Measurements from ENCODE around the gene TRIM17. TPM values are rescaled to one million over a fixed set of nuclear protein-coding genes. Genes with fewer than 3 reads are reported as not detected.

TRIM17 gene
- total and polyA plus RNA-seq, 2 donors from 2014 or later: 1.3 to 6.5 TPM

DNA sequence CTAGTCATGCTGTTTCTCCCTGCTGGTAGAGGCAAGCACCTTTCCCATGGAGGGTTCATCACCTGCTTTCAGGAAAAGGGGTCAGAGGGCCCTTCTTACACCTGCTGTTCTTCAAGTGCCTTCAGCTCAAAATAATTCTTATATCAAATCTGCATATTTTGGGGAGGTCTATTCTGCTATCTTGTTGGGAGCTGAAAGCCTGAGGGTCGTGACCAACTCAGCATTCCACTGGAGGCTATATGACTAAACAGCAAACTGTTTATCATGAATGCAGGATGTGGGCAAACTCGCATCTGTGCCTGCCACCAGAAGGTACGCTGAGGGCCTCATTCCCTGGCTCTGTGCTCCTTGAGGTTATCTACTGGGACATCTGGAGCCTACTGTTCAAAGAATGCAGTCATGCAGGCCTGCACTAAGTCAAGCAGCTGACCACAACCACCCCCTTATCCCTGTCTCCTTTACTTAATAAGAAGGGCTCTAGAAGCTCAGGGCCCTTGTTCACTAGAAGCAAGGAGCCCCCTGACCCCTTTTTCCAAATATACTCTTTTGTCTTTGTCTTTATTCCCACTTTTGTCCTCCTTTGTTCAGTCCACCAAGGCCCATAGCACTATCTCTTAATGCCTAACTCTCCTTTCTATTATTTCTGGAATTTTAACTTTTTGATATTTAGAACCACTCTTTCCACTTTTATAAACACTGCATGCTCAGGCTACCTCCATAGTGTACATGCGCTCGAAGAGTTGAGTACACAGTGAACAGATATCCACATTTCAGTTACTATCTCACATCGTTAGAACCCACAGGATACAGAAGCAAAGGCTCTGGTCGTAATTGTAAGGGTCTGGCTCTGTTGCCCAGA is 4.5 kb upstream of the TRIM17 start:
- H3K9me3 ChIP-seq (ENCODE audit: control insufficient read depth in 2 of 3, insufficient read depth in 1 of 3, low read length in 3 of 3): no peaks in the 10 kb centered on the region
- H3K4me1 ChIP-seq (ENCODE audit: control insufficient read depth in 2 of 3, insufficient read depth in 2 of 3, low read depth in 1 of 3, low read length in 3 of 3): no peaks in the 10 kb centered on the region
- H3K36me3 ChIP-seq (ENCODE audit: control insufficient read depth in 2 of 3, insufficient read depth in 3 of 3, low read length in 3 of 3): no peaks in the 10 kb centered on the region
- H3K27ac ChIP-seq (ENCODE audit: low read depth in 2 of 2, low read length in 2 of 2): no peak overlapping the region
- H3K27me3 ChIP-seq (ENCODE audit: control insufficient read depth, insufficient read depth, low read length): no peaks in the 10 kb centered on the region
- no peak overlapping the region for H3K9ac ChIP-seq (ENCODE audit: low read length in 3 of 3)
- DNase-seq (no peak), FAIRE-seq (no peak)
- TF ChIP-seq, protein P1, sequence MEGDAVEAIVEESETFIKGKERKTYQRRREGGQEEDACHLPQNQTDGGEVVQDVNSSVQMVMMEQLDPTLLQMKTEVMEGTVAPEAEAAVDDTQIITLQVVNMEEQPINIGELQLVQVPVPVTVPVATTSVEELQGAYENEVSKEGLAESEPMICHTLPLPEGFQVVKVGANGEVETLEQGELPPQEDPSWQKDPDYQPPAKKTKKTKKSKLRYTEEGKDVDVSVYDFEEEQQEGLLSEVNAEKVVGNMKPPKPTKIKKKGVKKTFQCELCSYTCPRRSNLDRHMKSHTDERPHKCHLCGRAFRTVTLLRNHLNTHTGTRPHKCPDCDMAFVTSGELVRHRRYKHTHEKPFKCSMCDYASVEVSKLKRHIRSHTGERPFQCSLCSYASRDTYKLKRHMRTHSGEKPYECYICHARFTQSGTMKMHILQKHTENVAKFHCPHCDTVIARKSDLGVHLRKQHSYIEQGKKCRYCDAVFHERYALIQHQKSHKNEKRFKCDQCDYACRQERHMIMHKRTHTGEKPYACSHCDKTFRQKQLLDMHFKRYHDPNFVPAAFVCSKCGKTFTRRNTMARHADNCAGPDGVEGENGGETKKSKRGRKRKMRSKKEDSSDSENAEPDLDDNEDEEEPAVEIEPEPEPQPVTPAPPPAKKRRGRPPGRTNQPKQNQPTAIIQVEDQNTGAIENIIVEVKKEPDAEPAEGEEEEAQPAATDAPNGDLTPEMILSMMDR (IDR thresholded peaks at IDR 0.05; ENCODE audit: borderline replicate concordance, extremely low read depth, insufficient read depth): no peak
- H3K4me3 ChIP-seq (ENCODE audit: low read length in 3 of 3): no peak overlapping the region
- intact Hi-C loops (cut with DNase I): no loop called here

DNA sequence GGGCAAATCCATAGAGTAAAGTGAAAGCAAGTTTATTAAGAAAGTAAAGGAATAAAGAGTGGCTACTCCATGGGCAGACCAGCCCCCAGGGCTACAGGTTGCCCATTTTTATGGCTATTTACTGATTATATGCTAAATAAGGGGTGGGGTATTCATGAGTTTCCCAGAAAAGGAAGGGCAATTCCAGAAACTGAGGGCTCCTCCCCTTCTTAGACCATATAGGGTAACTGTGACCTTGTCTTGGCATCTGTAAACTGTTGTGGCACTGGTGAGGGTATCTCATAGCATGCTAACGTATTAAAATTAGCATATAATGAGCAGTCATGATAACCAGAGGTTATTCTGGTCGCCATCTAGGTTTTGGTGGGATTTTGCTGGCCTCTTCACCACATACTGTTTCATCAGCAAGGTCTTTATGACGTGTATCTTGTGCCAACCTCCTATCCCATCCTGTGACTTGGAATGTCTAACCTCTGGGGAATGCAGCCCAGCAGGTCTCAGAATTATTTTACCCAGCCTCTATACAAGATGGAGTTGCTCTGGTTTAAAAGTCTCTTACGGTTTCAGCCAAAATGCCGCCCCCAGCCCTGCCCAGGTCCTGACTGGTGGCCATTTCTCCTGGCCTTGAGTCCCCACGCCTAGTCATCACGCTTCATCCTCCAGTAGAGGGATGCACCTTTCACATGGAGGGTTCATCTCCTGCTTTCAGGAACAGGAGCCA is 982 bp upstream of the TRIM17 start:
- no peak for DNase-seq
- no peaks in the 10 kb centered on the region for H3K27me3 ChIP-seq (ENCODE audit: control insufficient read depth, insufficient read depth, low read length)
- FAIRE-seq: no peak
- H3K9ac ChIP-seq (ENCODE audit: low read length in 3 of 3): no peak overlapping the region
- H3K36me3 ChIP-seq (ENCODE audit: control insufficient read depth in 2 of 3, insufficient read depth in 3 of 3, low read length in 3 of 3): no peaks in the 10 kb centered on the region
- no peak overlapping the region for H3K4me3 ChIP-seq (ENCODE audit: low read length in 3 of 3)
- intact Hi-C loops (cut with DNase I): no loop called here
- no peaks in the 10 kb centered on the region for H3K9me3 ChIP-seq (ENCODE audit: control insufficient read depth in 2 of 3, insufficient read depth in 1 of 3, low read length in 3 of 3)
- TF ChIP-seq, protein P1 (IDR thresholded peaks at IDR 0.05; ENCODE audit: borderline replicate concordance, extremely low read depth, insufficient read depth): no peak
- no peak overlapping the region for H3K27ac ChIP-seq (ENCODE audit: low read depth in 2 of 2, low read length in 2 of 2)
- H3K4me1 ChIP-seq (ENCODE audit: control insufficient read depth in 2 of 3, insufficient read depth in 2 of 3, low read depth in 1 of 3, low read length in 3 of 3): peaks cover 0 to 4% (median 0%) of the 10 kb centered on the region in 3 donors

GRCh38 chr1:228417061-228417460 is 400 bp upstream of the TRIM17 start:
- DNase-seq: peak in 1 of 5 donors; percentile 71
- no peaks in the 10 kb centered on the region for H3K9me3 ChIP-seq (ENCODE audit: control insufficient read depth in 2 of 3, insufficient read depth in 1 of 3, low read length in 3 of 3)
- peaks cover 0 to 4% (median 0%) of the 10 kb centered on the region in 3 donors for H3K4me1 ChIP-seq (ENCODE audit: control insufficient read depth in 2 of 3, insufficient read depth in 2 of 3, low read depth in 1 of 3, low read length in 3 of 3)
- no peak overlapping the region for H3K27ac ChIP-seq (ENCODE audit: low read depth in 2 of 2, low read length in 2 of 2)
- TF ChIP-seq, protein P1 (IDR thresholded peaks at IDR 0.05; ENCODE audit: borderline replicate concordance, extremely low read depth, insufficient read depth): no peak
- H3K4me3 ChIP-seq (ENCODE audit: low read length in 3 of 3): no peak overlapping the region
- H3K36me3 ChIP-seq (ENCODE audit: control insufficient read depth in 2 of 3, insufficient read depth in 3 of 3, low read length in 3 of 3): no peaks in the 10 kb centered on the region
- no peak for FAIRE-seq
- intact Hi-C loops (cut with DNase I): no loop called here
- no peaks in the 10 kb centered on the region for H3K27me3 ChIP-seq (ENCODE audit: control insufficient read depth, insufficient read depth, low read length)
- H3K9ac ChIP-seq (ENCODE audit: low read length in 3 of 3): no peak overlapping the region
